ENCODE results near the gene PXYLP1.

DNA sequence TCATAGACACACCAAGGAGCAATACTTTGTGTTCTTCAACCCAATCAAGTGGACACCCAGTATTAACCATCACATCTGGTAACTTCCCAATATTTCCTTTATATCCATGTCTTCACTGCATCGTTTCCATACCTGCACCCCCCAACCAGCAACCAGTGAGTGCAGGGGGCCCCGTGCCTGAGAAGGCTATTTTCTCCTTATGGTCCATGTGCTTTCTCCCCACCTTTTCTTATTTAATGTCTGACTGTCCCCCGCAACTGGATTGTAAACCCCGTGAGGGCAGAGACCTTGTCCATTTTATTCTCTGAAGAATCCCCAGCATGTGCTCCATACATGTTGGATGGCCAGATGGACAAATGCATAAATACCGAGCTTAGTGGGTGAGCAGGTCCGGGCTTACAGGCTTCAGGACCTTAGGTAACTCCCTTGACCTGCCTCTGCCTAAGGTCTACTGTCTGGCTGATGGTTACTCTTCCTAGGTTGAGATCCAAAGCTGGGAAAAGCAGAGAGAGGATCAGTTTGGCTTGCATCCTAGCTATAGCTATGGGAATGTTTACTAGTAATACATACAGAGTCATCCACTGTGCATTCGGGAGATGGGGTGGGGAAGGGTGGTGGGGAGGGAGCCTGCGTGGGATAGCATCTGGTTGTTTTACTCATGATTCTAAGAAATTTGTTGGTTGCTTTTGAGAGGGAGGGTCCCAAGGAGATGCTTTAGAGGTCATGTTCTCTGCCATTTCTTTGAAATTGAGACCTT is 41.5 kb downstream of the PXYLP1 start:
- no peak for TF ChIP-seq POLR2A (IDR thresholded peaks at IDR 0.05)
- TF ChIP-seq, protein P1, sequence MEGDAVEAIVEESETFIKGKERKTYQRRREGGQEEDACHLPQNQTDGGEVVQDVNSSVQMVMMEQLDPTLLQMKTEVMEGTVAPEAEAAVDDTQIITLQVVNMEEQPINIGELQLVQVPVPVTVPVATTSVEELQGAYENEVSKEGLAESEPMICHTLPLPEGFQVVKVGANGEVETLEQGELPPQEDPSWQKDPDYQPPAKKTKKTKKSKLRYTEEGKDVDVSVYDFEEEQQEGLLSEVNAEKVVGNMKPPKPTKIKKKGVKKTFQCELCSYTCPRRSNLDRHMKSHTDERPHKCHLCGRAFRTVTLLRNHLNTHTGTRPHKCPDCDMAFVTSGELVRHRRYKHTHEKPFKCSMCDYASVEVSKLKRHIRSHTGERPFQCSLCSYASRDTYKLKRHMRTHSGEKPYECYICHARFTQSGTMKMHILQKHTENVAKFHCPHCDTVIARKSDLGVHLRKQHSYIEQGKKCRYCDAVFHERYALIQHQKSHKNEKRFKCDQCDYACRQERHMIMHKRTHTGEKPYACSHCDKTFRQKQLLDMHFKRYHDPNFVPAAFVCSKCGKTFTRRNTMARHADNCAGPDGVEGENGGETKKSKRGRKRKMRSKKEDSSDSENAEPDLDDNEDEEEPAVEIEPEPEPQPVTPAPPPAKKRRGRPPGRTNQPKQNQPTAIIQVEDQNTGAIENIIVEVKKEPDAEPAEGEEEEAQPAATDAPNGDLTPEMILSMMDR (IDR thresholded peaks at IDR 0.05) = no peak

Measured in sigmoid colon (tissue), 3 donors.